Stimulated activated CD8-positive, alpha-beta memory T cell treated with anti-CD3 and anti-CD28 coated beads, Interleukin-4, amount 100 ng/mL, for 48 hours (primary cell): ENCODE results near the gene KCNC4.

Source experiments
- DNase-seq: peaks from one replicate; pipeline ENCODE4 v3.0.0-alpha.2; 2020

The KCNC4 gene

DNA sequence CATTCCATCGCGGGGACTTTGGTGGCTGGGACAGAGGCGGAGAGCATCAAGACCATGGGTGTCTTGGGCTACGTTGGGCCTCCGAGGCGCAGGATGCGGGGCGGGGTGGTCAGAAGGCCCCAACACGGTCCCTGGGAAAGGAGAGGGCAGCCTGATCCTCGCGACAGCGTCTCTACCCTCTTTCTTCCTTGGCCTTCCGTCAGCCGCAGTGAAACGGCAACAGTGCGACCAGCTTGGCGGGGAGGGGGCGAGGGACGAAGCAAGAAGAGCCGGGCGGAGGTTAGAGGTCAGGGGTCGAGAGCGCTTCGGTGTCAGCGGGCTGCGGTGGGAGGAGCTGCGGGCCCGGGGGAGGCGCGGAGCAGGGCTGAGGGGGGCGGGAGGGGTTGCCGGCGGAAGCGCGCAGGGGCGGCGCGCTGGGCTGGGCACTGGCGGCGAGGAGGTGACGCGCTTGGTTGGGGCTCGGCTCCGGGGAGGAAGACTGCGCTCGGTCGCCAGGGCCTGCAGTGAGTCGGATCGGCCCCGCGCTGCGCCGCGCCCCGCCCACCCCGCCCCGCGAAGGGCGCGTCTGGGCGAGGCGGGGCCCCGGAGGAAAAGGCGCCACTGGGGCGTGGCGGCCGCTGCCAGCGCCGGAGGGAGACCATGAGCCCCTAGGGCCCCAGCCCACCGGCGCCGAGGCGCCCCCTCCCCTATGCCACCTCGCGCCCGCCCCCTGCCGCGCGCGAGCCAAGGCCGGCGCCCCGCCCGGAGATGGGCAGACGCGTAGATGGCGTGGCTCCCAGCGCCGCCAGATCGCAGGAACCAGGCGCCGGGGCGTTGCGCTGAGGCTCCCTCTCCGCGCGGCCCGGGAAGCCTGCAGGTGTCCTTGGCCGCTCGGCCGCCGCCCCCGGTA lies at the start of gene KCNC4:
Gene KCNC4 (plus strand): TSS at position 600 of the 889 bp plus-strand sequence. CDS start 1,186 bp downstream, outside the sequence.
- peak; percentile 90 for DNase-seq

GRCh38 chr1:110160538-110161100 lies 49.5 kb upstream of the KCNC4 start:
- DNase-seq = no peak

- no peak for DNase-seq
Measured at GRCh38 chr1:110161165-110161564, 48.9 kb upstream of the KCNC4 start.

GRCh38 chr1:110161849-110162248 lies 48.3 kb upstream of the KCNC4 start:
- no peak for DNase-seq

DNA sequence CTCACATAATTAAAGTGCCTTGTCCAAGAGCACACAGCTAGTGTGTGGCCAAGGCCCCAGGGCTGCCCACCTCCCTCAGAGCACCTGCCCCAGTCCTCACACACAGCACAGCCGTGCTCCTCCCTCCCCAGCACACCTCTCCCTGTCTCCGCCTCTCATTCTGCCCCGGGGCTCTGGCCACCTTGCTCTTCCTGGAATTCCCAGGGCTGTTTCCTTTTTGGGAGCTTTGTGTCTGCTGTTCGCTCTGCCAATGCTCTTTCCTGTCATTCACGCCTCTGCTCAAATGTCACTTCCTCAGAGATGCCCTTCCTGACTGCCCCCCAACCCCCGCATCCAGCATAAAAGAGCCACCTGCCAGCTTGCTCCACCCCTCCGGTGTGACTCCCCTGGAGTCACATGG lies 46.5 kb upstream of the KCNC4 start:
- no peak for DNase-seq

- no peak for DNase-seq
Measured at GRCh38 chr1:110164725-110165350, 45.3 kb upstream of the KCNC4 start.

- DNase-seq = no peak
Measured at GRCh38 chr1:110165761-110166231, 44.3 kb upstream of the KCNC4 start.

GRCh38 chr1:110166861-110167260 lies 43.3 kb upstream of the KCNC4 start:
- no peak for DNase-seq

DNA sequence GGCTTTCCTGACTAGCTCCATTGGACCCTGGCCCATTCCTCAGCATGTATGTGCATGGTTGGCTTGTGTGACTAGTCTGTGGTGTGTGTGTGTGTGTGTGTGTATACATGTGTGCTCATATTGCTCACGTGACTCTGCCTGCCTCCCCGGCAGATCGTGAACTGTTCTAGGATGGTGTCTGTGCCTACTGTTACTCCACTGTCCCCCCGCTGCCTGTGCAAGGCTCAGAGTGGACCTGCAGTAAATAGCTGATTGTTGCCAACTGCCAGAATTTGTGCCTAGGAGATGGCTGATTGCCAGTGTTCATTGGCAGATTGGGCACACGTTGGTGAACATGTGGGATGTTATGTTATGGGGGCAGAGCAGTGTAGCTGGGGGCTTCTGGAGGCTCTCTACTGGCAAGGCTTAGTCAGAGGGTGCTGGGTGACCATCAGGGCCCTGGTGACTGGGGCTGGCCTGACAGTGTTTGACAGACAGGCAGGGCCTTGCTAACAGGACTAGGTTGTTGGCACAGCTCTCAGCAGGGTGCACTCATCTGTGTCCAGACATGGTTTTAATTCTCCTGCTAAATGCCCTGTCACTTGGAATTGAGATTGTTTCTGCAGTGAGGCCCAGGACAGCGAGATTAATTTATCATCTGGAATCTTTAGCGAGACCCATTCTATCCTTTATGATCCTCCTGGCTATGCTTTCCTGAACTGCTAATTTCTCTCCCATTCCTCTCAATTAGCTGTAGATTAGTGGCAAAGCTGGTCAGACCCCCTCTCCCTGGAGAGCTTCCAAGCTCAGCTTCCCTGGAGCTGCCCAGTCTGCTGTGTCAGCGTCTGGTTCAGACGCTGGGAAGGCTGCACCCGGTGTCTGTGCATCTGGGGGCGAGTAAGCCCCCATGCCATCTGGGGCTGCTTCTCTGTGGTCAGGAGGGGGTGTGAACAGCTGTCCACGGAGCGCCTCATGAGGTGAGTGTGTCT lies 39.1 kb upstream of the KCNC4 start:
- no peak for DNase-seq

DNA sequence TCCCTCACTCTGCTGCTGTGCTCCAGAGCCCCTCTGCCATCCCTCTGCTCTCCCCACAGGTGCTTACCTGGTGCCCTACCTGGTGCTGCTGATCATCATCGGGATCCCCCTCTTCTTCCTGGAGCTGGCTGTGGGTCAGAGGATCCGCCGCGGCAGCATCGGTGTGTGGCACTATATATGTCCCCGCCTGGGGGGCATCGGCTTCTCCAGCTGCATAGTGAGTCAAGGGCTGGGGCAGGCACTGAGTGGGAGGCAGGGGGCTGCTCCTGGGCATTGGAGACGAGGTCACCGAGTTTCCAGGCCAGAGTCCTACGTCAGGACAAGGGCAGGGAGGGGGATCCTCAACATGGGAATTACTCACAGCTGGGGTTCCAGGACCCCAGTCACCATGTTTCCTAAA lies 38.1 kb upstream of the KCNC4 start:
- no peak for DNase-seq

DNA sequence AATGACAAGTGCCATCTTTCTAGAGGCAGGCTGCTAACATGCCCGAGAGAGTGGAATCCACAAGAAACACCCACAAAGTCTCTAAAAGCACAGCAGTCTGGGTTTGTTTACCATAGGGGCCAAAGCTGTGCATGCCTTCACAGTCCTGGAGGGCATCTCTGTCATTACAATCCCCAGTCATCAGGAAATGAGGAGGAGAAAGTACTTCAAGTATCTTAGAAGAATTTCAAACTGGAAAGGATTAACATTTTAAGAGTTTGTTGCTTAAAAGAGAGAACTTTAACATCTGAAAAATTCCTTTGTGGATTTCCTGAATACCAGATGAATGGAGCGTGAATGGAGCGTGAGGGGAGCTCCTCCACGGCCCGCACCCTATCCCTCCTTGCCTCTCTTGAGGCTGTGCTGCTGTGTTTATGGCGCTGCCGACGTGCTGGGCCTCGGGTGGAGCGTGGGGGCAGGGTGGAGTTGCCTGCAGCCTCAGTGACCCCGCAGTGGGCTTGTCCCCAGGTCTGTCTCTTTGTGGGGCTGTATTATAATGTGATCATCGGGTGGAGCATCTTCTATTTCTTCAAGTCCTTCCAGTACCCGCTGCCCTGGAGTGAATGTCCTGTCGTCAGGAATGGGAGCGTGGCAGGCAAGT lies 36.5 kb upstream of the KCNC4 start:
- DNase-seq = no peak

GRCh38 chr1:110174961-110175360 lies 35.2 kb upstream of the KCNC4 start:
- no peak for DNase-seq

GRCh38 chr1:110176299-110176956 lies 33.7 kb upstream of the KCNC4 start:
- no peak for DNase-seq

DNA sequence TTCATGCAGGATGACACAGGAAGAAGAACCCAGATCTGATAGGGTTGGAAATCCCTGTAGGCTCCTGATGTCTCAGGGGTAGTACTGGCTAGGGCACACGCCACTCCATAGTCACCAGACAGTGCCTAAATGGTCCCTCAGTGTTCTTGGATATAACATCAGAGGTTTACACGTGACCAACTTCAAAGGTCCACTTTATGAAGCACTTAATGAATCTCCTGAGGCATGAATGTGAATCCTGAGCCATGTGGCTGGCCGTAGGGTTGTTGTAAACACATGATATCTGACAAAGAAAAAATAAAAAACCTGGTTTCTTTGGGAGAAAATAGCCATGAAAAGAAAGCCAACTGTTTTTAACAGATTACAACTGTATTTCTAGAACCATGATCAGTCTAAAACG lies 32.3 kb upstream of the KCNC4 start:
- no peak for DNase-seq

DNA sequence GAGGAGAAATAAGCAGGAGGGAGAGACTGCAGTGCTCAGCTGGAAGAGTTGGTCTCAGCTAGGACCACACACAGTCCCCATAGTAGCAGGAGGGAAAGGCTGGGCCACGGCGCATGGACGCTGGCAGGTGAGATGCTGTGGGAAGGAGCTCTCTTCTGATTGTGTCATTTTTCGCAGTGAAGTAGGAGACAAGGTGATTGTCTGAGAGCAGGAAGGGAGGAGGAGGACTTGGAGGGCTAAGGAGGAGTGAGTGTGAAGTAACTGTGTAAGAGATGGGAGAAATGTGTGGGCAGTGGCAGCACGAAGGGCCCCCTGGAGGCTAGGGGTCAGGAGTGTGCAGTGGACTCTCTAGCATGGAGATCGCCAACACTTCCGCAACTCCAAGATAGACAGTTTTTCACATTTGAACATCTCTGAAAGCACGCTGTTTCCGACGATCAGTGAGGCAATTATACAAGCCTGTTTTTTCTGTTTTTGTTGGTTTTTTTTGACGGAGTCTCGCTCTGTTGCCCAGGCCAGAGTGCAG lies 26.4 kb upstream of the KCNC4 start:
- no peak for DNase-seq

- no peak for DNase-seq
Measured at GRCh38 chr1:110184446-110184845, 25.7 kb upstream of the KCNC4 start.

DNA sequence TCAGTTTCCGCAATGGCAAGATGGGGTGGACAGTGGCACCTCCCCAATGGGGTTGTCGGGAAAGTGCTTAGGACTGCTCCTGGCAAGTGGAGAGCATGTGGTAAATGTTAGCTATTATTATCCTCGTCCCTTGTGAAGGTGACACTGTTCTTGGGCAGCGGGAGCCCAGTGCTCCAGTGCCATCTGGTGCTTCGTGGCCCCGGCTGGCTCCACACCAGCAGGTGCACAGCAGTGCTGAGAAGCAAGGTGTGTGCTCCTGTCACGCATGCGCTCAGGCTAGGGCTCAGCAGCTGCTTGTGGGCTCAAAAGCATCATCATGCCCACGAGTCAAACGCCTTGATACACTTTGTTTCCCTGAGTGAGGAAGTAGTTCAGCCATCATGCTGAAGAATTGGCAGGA lies 24.9 kb upstream of the KCNC4 start:
- no peak for DNase-seq

DNA sequence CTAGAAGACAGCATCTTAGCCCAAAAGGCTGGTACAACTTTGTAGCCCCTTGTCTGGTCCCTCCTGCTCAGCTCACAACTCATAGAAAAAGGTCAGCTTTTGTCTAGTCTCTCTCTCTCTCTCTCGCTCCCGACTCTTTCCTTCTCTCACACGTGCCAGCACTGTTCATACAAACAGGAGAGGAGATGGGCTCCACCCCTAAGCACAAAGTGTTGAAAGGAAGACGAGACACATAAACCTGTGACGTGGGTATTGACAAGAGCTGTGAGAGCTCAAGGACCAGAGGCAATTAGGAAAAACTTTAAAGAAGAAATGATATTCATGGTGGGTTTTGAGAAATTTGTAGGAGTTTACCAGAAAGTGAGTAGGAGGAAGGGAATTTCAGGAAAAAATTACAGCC lies 23.6 kb upstream of the KCNC4 start:
- DNase-seq = no peak

- DNase-seq = no peak
Measured at GRCh38 chr1:110187139-110187890, 22.8 kb upstream of the KCNC4 start.

- DNase-seq = no peak
Measured at GRCh38 chr1:110188035-110188618, 22.0 kb upstream of the KCNC4 start.
